Measurements from ENCODE around the gene SPIN1. TPM values are rescaled to one million over a fixed set of nuclear protein-coding genes. Genes with fewer than 3 reads are reported as not detected.

SPIN1 gene
- total RNA-seq, 1 experiment from 2014 or later = 76.9 TPM

GRCh38 chr9:88411471-88411870, 23.2 kb downstream of the SPIN1 start:
- intact Hi-C loops (cut with micrococcal nuclease; ENCODE audit: unreplicated experiment) = no loop called here
- no peak for DNase-seq (ENCODE audit: low read depth, low spot score)
- no TSS peak for BruUV-seq (replicated peaks)
- TF ChIP-seq CTCF (IDR thresholded peaks at IDR 0.05) (no peak), TCF7L2 (IDR thresholded peaks at IDR 0.05; ENCODE audit: low read depth, low read length) (no peak), SIN3A (IDR thresholded peaks at IDR 0.05; ENCODE audit: borderline replicate concordance, insufficient read depth, low read depth, low read length) (no peak), POLR2AphosphoS5 (IDR thresholded peaks at IDR 0.05; ENCODE audit: low read depth, low read length) (no peak)
- no peaks in the 10 kb centered on the region for H3K27me3 ChIP-seq (ENCODE audit: control insufficient read depth, insufficient read depth, low read length)
- H3K9me3 ChIP-seq (ENCODE audit: control insufficient read depth, insufficient read depth, low read depth, low read length) = peaks cover 3% of the 10 kb centered on the region; the same call in 1 of the 2 replicates
- CTCF ChIA-PET = no interaction called here
- POLR2A ChIA-PET = no interaction called here
- H3K4me1 ChIP-seq (ENCODE audit: control insufficient read depth, insufficient read depth, low read length) = no peaks in the 10 kb centered on the region
- H3K36me3 ChIP-seq (ENCODE audit: control insufficient read depth, insufficient read depth, low read length) = no peaks in the 10 kb centered on the region
- no peak overlapping the region for H3K4me3 ChIP-seq (ENCODE audit: low read depth in 2 of 2, low read length in 2 of 2)
- H3K27ac ChIP-seq (ENCODE audit: low read length) = no peak overlapping the region
- ATAC-seq = no peak
- in situ Hi-C loops (cut with HindIII; ENCODE audit: low pct_unique_long_range_greater_than_20kb, low sequenced_read_pairs) = no loop called here

DNA sequence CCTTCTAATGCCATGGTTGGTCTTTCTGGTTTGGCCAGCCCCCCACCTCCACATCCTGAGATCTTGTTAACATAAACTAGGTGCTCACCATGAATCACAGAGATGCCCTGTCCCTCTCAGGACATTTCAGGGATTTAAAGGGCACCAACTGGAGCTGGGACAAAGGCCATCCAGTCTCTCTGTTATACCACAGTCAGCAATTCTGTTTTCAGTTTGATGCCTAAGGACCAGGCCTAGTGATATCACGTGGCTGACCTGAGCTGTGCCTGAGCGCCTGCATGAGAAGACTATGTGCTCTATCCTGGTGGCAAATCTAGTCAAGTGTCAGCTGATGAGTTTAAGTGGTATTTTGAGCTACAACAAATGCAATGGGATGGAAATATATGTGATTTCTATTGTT, 26.1 kb downstream of the SPIN1 start:
- peaks cover 10% of the 10 kb centered on the region; the same call in 1 of the 2 replicates for H3K9me3 ChIP-seq (ENCODE audit: control insufficient read depth, insufficient read depth, low read depth, low read length)
- no peaks in the 10 kb centered on the region; the same call in 1 of the 2 replicates for H3K36me3 ChIP-seq (ENCODE audit: control insufficient read depth, insufficient read depth, low read length)
- H3K4me3 ChIP-seq (ENCODE audit: low read depth in 2 of 2, low read length in 2 of 2) = no peak overlapping the region
- ChIA-PET CTCF (no interaction called here), POLR2A (no interaction called here)
- intact Hi-C loops (cut with micrococcal nuclease; ENCODE audit: unreplicated experiment) = no loop called here
- no peaks in the 10 kb centered on the region for H3K27me3 ChIP-seq (ENCODE audit: control insufficient read depth, insufficient read depth, low read length)
- DNase-seq (ENCODE audit: low read depth, low spot score) (no peak), ATAC-seq (no peak)
- H3K4me1 ChIP-seq (ENCODE audit: control insufficient read depth, insufficient read depth, low read length) = no peaks in the 10 kb centered on the region
- in situ Hi-C loops (cut with HindIII; ENCODE audit: low pct_unique_long_range_greater_than_20kb, low sequenced_read_pairs) = no loop called here
- H3K27ac ChIP-seq (ENCODE audit: low read length) = no peak overlapping the region
- TF ChIP-seq TCF7L2 (IDR thresholded peaks at IDR 0.05; ENCODE audit: low read depth, low read length) = no peak
- TF ChIP-seq REST (IDR thresholded peaks at IDR 0.05; ENCODE audit: insufficient read depth in 1 of 2, low read depth in 2 of 2, low read length in 1 of 2) = no peak
- TF ChIP-seq SIN3A (IDR thresholded peaks at IDR 0.05; ENCODE audit: borderline replicate concordance, insufficient read depth, low read depth, low read length) = no peak
- no peak for TF ChIP-seq POLR2AphosphoS5 (IDR thresholded peaks at IDR 0.05; ENCODE audit: low read depth, low read length)
- TF ChIP-seq CTCF (IDR thresholded peaks at IDR 0.05) = no peak
- no TSS peak for BruUV-seq (replicated peaks)
